ENCODE results near the gene DLK1. TPM values are rescaled to one million over a fixed set of nuclear protein-coding genes. Genes with fewer than 3 reads are reported as not detected.

DLK1 gene
- total and polyA plus RNA-seq, 2 of the 13 experiments (the other 11 are each of a cell fraction or from before 2014, with no cell fraction given), result 95.5 to 312 TPM

DNA sequence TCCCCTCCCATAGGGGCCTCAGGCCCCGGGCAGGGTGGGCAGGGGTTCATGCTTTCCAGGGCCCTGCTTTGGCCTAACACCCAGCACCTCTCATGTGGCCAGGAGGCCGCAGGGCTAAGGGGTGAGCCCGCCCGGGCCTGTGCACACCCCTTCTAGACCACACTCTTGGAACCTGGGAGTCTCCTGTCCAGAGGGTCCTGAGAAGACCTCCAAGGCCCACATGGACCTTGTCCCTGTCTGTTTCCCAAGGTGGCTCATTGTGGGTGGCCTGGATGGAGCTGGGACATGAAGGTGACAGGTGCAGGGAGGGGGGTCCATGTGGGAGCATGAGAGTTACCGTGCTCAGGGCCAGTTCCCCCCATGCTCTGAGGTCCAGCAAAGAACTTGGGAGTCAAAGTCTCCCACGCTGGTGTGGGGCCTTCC lies 11.6 kb downstream of the DLK1 start:
- ChIA-PET POLR2A (no interaction called here), CTCF (ENCODE audit: low intra/inter-chr PET ratio, low total read pairs) (no interaction called here)
- in situ Hi-C loops (cut with HindIII; ENCODE audit: extremely low pct_ligation_motif_present, low pct_unique_long_range_greater_than_20kb) (no loop called here), intact Hi-C loops (cut with micrococcal nuclease; ENCODE audit: unreplicated experiment) (no loop called here)
- no peaks in the 10 kb centered on the region for H4K20me1 ChIP-seq (ENCODE audit: insufficient read depth, low read length)
- no peaks in the 10 kb centered on the region for H3K4me1 ChIP-seq (ENCODE audit: insufficient read depth, low read length)
- H3K79me2 ChIP-seq (ENCODE audit: insufficient read depth, low read length), result no peaks in the 10 kb centered on the region
- no peak overlapping the region for H2AFZ ChIP-seq (ENCODE audit: low read length)
- peaks cover 3% of the 10 kb centered on the region; the same call in 1 of the 2 replicates for H3K9me3 ChIP-seq (ENCODE audit: low read length)
- no peak for FAIRE-seq
- no peak for DNase-seq (ENCODE audit: low spot score)
- H3K27me3 ChIP-seq (ENCODE audit: control insufficient read depth in 1 of 2, insufficient read depth in 2 of 2, low read length in 2 of 2), result no peaks in the 10 kb centered on the region; a peak in 1 of 5 replicates
- H3K27ac ChIP-seq (ENCODE audit: extremely low read length, insufficient read depth, low read length), result no peak overlapping the region
- no peak overlapping the region for H3K4me2 ChIP-seq (ENCODE audit: low read depth, low read length)
- WGBS (ENCODE audit: low lambda C conversion rate), result 45% methylated on average over 1 of the region's 6 CpGs
- peak; percentile 43 for ATAC-seq
- no peak overlapping the region for H3K9ac ChIP-seq (ENCODE audit: insufficient read depth, low read depth, low read length)
- BruUV-seq (replicated peaks), result no TSS peak
- peaks cover 0 to 17% of the 10 kb centered on the region in 2 experiments; a peak in 3 of 5 replicates for H3K36me3 ChIP-seq (replicated peaks in 1 of 2; ENCODE audit: control insufficient read depth in 1 of 2, insufficient read depth in 2 of 2, low read length in 2 of 2)
- no peak overlapping the region for H3K4me3 ChIP-seq (replicated peaks in 1 of 3; ENCODE audit: insufficient read depth in 1 of 3, low read depth in 2 of 3, low read length in 3 of 3)
- TF ChIP-seq JUN (CRISPR knock-in tag; IDR thresholded peaks at IDR 0.05) (no peak), ADNP (CRISPR knock-in tag; IDR thresholded peaks at IDR 0.05) (no peak), CHD4 (IDR thresholded peaks at IDR 0.05; ENCODE audit: borderline replicate concordance, low read length) (no peak), JARID2 (CRISPR knock-in tag; IDR thresholded peaks at IDR 0.05; ENCODE audit: insufficient replicate concordance) (no peak), ZBTB4 (CRISPR knock-in tag; IDR thresholded peaks at IDR 0.05; ENCODE audit: borderline replicate concordance) (no peak), ZBTB14 (CRISPR knock-in tag; IDR thresholded peaks at IDR 0.05) (no peak), DMTF1 (CRISPR knock-in tag; IDR thresholded peaks at IDR 0.05) (no peak), PAF1 (CRISPR knock-in tag; IDR thresholded peaks at IDR 0.05) (no peak), ELF3 (CRISPR knock-in tag; IDR thresholded peaks at IDR 0.05) (no peak), SMAD9 (CRISPR knock-in tag; IDR thresholded peaks at IDR 0.05) (no peak), HOMEZ (CRISPR knock-in tag; IDR thresholded peaks at IDR 0.05; ENCODE audit: low read depth) (no peak)
